ENCODE measurements around the gene ARHGAP26.

The ARHGAP26 gene

GRCh38 chr5:142769793-142770649 lies at the start of gene ARHGAP26:
Gene ARHGAP26, plus strand, starts transcription at chr5:142770377. Its CDS starts 385 bp downstream, at chr5:142770762.
- DNase-seq (ENCODE audit: low spot score) = peak; percentile 99

DNA sequence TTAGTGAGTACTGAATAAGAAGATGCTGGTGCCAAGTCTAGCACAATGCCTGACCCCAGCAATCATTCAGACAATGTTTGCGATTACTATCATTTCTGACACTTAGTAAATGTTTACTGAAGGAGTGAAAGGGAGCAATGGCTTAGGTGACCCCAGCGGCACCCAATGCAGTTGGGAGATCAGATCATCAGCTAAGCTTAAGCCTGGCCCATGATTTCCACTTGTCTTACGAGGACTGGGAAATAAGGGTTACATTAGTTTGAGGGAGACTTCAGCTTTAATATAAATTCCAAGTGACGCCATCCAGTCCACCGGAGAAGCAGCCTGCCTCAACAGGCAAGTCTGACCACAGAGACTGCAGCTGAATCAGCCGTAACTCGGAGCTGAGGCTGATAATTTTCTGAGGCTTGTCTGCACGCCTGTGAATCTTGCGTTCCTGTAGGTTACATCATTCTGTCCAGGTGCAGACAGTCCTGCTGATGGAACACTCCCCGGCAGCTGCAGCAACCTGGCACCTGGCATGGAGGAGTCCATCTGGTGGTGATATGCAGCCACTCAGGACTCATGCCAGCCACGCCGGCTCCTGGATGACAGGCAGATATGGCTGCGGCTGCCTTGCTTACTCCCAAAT lies 49.4 kb upstream of the ARHGAP26 start:
- no peak for DNase-seq (ENCODE audit: low spot score)

- DNase-seq (ENCODE audit: low spot score) = no peak
These were observed 48.0 kb upstream of the ARHGAP26 start for GRCh38 chr5:142722146-142722545.

DNA sequence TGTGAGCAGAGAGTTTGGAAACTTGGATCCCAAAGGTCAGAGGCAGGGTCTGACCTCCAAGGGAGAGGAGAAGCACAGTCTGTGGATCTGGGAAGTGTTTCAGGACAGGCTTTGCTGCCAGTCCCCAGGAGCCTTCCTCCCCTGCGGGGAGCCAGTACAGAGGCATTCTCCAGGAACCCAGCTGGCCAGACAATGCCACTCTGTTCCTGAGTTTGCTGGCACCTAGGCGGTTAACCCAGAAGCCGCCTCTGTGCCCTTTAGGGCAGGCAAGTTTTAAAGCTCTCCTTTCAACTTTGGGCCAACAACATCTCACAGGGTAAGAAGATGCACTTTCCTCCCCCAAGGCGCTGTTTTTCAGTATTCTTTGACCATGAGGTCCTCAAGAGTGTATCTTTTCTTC lies 47.3 kb upstream of the ARHGAP26 start:
- no peak for DNase-seq (ENCODE audit: low spot score)

DNA sequence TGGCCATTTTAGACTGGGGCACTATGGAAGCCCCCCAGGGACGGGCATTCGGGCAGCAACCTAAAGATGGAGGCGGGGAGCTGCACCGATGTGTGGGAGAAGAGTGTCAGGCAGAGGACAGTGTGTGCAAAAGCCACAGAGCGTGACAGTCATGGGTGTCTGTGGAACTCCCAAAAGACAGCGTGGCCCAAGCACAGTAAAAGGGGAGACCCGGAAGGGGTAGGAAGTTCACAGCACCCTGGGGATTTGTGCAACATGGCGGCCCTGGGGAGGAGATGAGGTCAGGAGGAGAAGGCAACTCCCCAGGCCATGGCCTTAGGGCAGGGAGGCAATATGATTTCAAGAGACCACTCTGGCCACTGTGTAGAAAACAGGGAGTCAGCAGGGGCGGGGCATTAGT lies 45.4 kb upstream of the ARHGAP26 start:
- no peak for DNase-seq (ENCODE audit: low spot score)

DNA sequence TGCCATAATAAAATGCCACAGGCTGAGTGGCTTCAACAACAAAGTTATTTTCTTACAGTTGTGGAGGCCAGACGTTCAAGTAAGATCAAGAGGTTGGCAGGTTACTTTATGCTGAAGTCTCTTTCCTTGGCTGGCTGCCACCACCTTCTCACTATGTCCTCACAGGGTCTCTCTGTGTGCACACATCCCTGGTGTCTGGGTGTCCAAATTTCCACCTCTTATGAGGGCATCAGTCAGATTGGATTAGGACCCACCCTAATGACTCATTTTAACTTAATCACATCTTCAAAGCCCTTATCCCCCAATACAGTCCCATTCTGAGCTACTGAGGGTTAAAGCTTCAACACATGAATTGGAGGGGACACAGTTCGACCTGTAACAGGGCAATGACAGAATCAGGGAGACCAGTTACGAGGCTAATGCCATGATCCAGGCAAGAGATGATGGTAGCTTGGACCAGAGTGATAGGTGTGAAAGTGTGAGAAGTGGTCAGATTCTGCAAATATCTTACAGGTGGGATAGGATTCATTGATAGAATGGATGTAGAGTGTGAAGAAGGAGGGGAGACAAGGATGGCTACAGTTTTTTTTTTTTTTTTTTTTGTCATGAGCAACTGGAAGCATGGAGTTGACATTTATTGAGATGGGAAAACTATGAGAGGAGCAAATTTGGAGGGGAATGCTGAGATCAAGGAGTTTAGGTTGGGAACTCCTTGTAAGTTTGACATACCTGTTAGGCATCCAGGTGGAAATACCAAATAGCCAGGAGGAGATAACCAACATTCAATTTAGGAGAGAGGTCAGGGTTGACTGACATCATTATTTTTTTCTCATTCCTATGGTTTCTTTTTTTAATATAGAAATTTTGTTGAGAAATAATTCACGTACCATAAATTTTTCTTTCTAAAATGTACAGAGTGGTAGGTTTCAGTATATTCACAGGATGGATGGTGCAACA lies 44.7 kb upstream of the ARHGAP26 start:
- no peak for DNase-seq (ENCODE audit: low spot score)

DNA sequence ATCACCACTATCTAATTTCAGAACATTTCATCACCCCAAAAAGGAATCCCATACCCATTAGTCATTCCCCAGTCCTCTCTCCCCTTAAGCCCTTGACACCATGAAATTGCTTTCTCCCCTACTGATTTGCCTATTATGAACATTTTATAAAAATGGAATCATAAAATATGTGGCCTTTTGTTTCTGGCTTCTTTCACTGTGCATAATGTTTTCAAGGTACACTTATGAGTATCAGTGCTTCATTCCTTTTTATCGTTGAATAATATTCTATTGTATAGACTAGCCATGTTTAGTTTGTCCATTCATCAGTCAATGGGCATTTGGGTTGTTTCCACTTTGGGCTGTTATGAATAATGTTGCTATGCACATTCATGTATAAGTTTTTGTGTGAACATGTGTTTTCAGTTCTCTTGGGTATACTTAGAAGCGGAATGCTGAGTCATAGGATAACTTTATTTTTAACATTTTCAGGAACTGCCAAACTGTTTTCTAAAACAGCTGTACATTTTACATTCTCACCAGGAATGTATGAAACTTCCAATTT lies 43.9 kb upstream of the ARHGAP26 start:
- no peak for DNase-seq (ENCODE audit: low spot score)

GRCh38 chr5:142727735-142728047 lies 42.5 kb upstream of the ARHGAP26 start:
- no peak for DNase-seq (ENCODE audit: low spot score)

DNA sequence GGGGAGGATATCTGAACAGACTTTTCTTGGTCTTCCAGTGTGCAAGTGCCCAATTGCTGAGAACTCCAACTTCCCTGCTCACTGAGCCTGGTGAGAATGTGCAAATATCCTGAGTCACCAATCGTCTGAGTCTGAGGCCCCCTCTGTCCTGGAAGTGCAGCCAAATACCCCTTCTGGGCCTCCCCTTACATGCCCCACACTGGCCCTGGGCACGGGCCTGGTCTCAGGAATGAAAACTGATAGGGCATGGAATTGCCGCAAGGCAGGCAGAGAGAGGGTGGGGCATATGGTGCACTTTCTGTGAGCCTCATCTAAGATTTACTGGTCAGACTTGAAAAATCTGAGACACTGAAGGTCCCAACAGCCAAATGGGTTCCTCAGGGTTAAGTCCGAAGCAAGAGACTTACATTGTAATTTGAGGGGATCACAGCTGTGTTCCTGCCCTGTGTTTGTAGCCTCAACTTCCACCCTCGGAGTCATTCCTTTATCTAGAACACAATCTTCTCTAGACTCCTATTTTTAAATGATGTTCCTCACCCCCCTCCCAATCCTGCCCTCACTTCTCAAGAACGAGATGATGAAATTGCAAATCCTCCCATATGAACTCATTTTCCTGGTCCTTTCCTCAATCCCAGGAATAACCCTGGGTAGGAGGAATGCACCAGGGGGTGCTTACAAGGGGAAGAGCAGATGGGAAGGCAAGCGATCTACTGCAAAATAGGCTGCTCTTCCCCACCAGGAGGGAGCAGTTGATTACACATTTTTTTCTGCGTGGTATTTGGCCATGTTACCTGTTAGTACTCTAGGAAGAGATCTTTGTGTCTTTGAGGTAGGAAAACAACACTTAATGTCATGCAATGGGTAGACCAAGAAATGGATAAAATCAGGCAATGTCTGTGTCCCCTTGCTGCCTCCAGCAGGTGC lies 34.6 kb upstream of the ARHGAP26 start:
- no peak for DNase-seq (ENCODE audit: low spot score)

- no peak for DNase-seq (ENCODE audit: low spot score)
These were observed 33.9 kb upstream of the ARHGAP26 start for GRCh38 chr5:142736247-142736632.

DNA sequence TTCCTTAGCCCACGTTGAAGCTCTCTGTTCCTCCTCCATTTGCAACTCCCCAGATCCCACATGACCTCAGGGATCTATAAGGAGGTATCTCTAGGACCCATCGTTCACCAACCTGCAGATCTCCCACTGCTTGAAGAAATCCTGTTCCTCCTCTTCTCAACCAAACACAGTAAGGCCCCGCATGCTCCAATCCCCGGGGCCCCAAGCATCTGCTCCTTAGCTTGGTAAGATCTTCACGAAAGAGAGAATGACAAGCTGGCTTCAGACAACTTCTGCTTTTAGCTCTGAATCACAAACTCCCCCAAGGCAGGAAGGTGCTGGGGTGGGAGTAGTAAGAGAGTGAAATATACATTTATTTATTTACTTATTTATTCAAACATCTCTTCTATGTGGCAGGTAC lies 33.0 kb upstream of the ARHGAP26 start:
- no peak for DNase-seq (ENCODE audit: low spot score)

- DNase-seq (ENCODE audit: low spot score) = no peak
These were observed 29.5 kb upstream of the ARHGAP26 start for GRCh38 chr5:142740474-142741242.

GRCh38 chr5:142743592-142744441 lies 26.4 kb upstream of the ARHGAP26 start:
- no peak for DNase-seq (ENCODE audit: low spot score)

DNA sequence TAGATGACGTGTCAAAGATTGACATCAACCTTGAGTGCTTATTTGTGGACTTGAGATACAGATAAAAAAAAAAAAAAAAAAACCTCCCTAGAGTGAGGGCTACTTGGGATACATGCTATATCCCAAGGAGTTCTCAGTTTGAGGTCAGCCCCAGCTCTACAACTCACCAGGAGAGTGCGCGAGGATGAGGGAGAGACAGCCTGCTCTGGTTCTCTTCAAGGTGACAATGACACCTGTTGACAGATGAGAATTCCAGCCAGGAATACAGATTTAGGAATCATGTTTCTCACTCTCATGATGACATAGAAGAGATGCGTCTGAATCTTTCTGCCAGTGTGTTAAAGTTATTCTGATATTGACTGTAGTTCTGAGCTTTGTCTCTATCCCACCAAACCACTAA lies 24.9 kb upstream of the ARHGAP26 start:
- no peak for DNase-seq (ENCODE audit: low spot score)

DNA sequence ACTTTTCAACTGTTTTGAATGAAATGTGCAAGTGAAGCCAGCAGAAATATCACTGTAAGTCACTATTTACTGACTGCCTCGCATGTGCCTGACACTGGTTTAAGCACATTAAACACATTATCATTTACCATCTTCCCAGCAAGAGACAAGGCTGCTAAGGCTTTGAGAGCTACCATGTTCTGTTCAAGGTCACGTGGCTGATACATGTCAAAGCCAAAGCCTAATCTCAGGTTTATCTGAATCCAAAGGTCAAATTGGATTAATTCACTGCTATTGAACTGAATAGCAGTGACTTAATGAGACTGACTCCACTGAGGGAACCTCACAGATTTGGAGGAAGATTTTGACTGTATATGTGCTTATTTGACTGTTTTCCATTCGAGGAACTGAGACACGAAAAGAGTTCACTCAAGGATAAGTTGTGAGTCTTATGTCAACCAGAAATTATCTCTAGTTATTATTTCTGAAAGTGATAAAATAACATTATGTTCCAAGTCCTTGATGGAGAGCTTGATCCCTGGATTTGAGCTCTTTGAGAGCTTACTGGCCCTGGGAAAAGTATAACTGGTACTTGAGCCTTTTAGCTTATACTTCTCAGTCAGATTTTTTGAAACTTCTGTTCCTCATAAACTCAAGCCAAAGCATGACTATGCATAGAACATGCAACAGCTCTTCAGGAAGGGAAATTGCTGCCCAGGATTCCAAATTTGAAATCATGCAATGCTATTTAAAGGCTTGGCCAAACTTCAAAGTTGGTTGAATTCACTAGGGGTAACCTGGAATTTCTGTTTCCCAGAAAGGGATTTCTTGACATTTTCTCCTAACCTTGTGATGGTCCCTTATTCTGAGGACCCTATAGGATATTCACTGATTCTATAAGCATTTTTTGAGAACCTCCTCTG lies 23.4 kb upstream of the ARHGAP26 start:
- DNase-seq (ENCODE audit: low spot score) = no peak

GRCh38 chr5:142748132-142748531 lies 22.0 kb upstream of the ARHGAP26 start:
- no peak for DNase-seq (ENCODE audit: low spot score)

- DNase-seq (ENCODE audit: low spot score) = peak; percentile 74
These were observed 21.5 kb upstream of the ARHGAP26 start for GRCh38 chr5:142748568-142749249.

DNA sequence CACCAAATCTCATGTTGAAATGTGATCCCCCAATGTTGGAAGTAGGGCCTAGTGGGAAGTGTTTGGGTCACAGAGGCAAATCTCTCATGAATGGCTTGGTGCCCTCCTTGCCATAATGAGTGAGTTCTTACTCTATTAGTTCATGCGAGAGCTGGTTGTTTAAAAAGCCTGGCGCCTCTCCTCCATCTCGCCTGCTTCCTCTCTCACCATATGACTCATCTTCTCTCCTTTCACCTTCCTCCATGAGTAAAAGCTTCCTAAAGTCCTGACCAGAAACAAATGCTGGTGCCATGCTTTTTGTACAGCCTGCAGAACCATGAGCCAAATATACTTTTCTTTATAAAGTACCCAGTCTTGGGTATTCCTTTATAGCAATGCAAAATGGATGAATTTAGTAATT lies 20.9 kb upstream of the ARHGAP26 start:
- DNase-seq (ENCODE audit: low spot score) = no peak

All from LoVo (cell line).